ENCODE measurements around the gene CROCC. TPM values are rescaled to one million over a fixed set of nuclear protein-coding genes. Genes with fewer than 3 reads are reported as not detected.

The CROCC gene
- total RNA-seq, 1 experiment from 2014 or later: 30.2 TPM

DNA sequence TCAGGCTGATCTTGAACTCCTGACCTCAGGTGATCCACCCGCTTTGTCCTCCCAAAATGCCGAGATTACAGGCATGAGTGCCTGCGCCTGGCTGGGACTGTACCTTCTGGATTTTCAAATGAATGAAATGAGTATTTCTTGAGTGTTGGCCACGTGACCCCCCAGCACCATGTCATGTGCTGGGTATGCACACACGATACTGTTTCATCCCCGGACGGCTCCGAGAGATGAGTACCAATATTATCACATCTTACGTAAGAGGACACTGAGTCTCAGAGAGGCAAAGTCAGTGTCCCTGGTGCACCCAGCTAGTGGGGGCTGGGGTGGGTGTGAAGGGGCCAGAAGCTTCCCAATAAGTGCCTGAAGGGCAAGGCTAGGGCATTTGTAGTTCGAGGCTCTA is 780 bp upstream of the CROCC start:
- Histone ChIP-seq H3K4me1 (ENCODE audit: insufficient read depth, low read length, poor library complexity, severe bottlenecking) (peaks cover 13% of the 10 kb centered on the region), H3K27ac (ENCODE audit: low read depth, low read length, poor library complexity, severe bottlenecking) (no peak overlapping the region), H3K9me3 (ENCODE audit: low read depth, low read length, poor library complexity, severe bottlenecking) (no peaks in the 10 kb centered on the region), H3K4me3 (ENCODE audit: low read depth, low read length, poor library complexity, severe bottlenecking) (no peak overlapping the region), H3K27me3 (replicated peaks; ENCODE audit: insufficient read depth, low read depth, low read length, poor library complexity) (no peaks in the 10 kb centered on the region), H3K36me3 (ENCODE audit: insufficient read depth, low read length, poor library complexity, severe bottlenecking) (no peaks in the 10 kb centered on the region)
- POLR2A ChIA-PET (ENCODE audit: low non-redundant PET): no interaction called here
- CTCF ChIA-PET: interaction anchor here (0.5 kb wide), 1 partner anchor 30 kb away, joined by 5 read pairs; no protein-coding TSS in a partner anchor
- intact Hi-C loops (cut with micrococcal nuclease; ENCODE audit: unreplicated experiment): no loop called here
- no TSS peak for BruUV-seq (replicated peaks)
- DNase-seq (ENCODE audit: low spot score): no peak
- TF ChIP-seq CTCF (conservative IDR thresholded peaks at IDR 0.05; ENCODE audit: low read depth, low read length): no peak
- TF ChIP-seq EZH2 (IDR thresholded peaks at IDR 0.05; ENCODE audit: borderline replicate concordance, low read depth, low read length, poor library complexity, severe bottlenecking): no peak

DNA sequence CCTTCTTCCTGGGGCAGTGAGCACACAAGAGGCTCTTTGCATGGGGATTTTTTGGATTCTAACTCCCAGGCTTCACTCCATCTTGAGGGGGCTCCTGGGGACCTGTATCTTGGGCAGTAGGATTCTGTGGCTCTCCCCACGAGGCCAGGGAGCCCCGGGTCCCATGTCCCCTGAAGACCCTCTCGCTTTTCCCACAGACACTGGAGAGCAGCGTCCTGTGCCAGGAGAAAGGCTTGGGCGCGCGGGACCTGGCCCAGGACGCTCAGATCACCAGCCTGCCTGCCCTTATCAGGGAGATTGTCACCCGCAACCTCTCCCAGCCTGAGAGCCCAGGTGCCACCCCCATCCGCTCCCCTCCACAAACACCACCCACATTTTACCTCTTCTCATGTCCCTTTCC is 735 bp downstream of the CROCC start:
- POLR2A ChIA-PET (ENCODE audit: low non-redundant PET): no interaction called here
- TF ChIP-seq EZH2 (IDR thresholded peaks at IDR 0.05; ENCODE audit: borderline replicate concordance, low read depth, low read length, poor library complexity, severe bottlenecking): no peak
- H3K9me3 ChIP-seq (ENCODE audit: low read depth, low read length, poor library complexity, severe bottlenecking): no peaks in the 10 kb centered on the region
- peak overlapping the region; percentile 17 for H3K27ac ChIP-seq (ENCODE audit: low read depth, low read length, poor library complexity, severe bottlenecking)
- intact Hi-C loops (cut with micrococcal nuclease; ENCODE audit: unreplicated experiment): no loop called here
- H3K4me1 ChIP-seq (ENCODE audit: insufficient read depth, low read length, poor library complexity, severe bottlenecking): peaks cover 13% of the 10 kb centered on the region
- DNase-seq (ENCODE audit: low spot score): no peak
- no peaks in the 10 kb centered on the region for H3K27me3 ChIP-seq (replicated peaks; ENCODE audit: insufficient read depth, low read depth, low read length, poor library complexity)
- no TSS peak for BruUV-seq (replicated peaks)
- peak overlapping the region; percentile 44 for H3K4me3 ChIP-seq (ENCODE audit: low read depth, low read length, poor library complexity, severe bottlenecking)
- H3K36me3 ChIP-seq (ENCODE audit: insufficient read depth, low read length, poor library complexity, severe bottlenecking): no peaks in the 10 kb centered on the region
- CTCF ChIA-PET: no interaction called here

- ChIA-PET CTCF (no interaction called here), POLR2A (ENCODE audit: low non-redundant PET) (no interaction called here)
- TF ChIP-seq CTCF (conservative IDR thresholded peaks at IDR 0.05; ENCODE audit: low read depth, low read length) (no peak), EZH2 (IDR thresholded peaks at IDR 0.05; ENCODE audit: borderline replicate concordance, low read depth, low read length, poor library complexity, severe bottlenecking) (no peak)
- BruUV-seq (replicated peaks): TSS peak; percentile 18
- intact Hi-C loops (cut with micrococcal nuclease; ENCODE audit: unreplicated experiment): no loop called here
- DNase-seq (ENCODE audit: low spot score): no peak
- Histone ChIP-seq H3K27me3 (replicated peaks; ENCODE audit: insufficient read depth, low read depth, low read length, poor library complexity) (no peaks in the 10 kb centered on the region), H3K9me3 (ENCODE audit: low read depth, low read length, poor library complexity, severe bottlenecking) (no peaks in the 10 kb centered on the region), H3K4me3 (ENCODE audit: low read depth, low read length, poor library complexity, severe bottlenecking) (no peak overlapping the region), H3K27ac (ENCODE audit: low read depth, low read length, poor library complexity, severe bottlenecking) (no peak overlapping the region), H3K4me1 (ENCODE audit: insufficient read depth, low read length, poor library complexity, severe bottlenecking) (peaks cover 13% of the 10 kb centered on the region), H3K36me3 (ENCODE audit: insufficient read depth, low read length, poor library complexity, severe bottlenecking) (no peaks in the 10 kb centered on the region)
Observed at GRCh38 chr1:16922885-16923431, 1.2 kb downstream of the CROCC start.
